Ramos (cell line): Measurements from ENCODE around the gene HNRNPL.

Experiments used
- in situ Hi-C: fragments of 300-500 bp; cut with MboI; formaldehyde crosslinking; loops from one replicate; pipeline ENCODE4 v1.14.3; 2022; ENCODE audit warnings: low sequenced_read_pairs; ENCODE audit not compliant: unreplicated experiment

Gene HNRNPL

DNA sequence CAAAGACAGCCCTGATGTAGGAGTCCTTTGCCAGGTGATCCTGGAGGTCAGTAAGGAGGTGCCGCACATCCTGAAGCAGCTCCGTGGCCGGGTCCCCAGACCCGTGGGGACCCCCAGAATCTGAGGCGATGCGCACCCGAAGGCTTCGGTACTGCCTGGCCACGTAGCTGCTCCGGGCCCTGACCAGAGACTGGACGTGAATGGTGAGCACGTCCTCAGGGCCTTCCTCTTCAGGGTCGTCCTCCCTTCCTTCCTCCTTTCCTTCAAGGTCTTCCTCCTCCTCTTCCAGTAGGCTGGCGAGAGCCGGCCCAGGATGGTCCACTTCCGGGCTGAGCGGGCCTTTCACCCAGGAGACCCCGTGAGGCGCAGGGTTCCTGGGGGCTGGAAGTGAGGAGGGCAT, 20.8 kb upstream of the HNRNPL start:
- in situ Hi-C loops = loop anchor here (25.0 kb wide), 1 partner anchor 958 kb away; the partner anchor contains the start of genes SIPA1L3 and WDR87

GRCh38 chr19:38869836-38870607, 20.2 kb upstream of the HNRNPL start:
- in situ Hi-C loops = loop anchor here (25.0 kb wide), 1 partner anchor 958 kb away; the partner anchor contains the start of genes SIPA1L3 and WDR87

DNA sequence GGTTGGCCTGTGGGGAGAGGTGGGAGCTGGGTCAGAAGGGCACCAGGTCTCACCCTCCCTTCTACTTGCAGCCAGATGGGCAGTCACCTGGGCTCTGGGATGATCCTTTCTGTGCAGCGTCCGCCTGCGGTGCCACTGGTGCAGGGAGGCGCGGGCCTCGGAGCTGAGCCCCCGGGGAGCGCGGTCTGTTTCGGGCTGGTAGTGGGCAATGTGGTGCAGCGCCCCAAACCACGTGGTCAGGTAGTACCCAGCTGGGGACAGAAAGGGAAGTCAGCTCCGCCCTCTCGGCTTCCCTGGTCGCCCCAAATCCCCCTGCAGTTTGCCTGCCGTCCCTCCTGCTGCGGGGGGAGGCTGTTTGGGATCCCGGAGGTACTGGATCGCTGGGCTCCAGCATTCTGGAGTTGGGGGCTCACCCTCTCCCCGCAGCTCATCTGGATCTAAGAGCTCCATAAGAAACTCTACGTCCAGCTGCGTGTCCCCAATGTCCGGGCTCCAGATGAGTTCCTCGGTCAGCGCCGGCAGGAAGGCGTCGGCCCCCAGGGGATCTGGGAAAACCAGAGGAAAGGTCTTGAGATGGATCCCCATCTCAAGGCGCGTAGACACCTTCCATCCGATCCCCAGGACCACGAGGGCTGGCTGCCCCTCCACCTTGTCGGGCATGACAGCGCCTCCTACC, 19.5 kb upstream of the HNRNPL start:
- in situ Hi-C loops = loop anchor here (25.0 kb wide), 1 partner anchor 957 kb away; the partner anchor contains the start of genes SIPA1L3 and WDR87

DNA sequence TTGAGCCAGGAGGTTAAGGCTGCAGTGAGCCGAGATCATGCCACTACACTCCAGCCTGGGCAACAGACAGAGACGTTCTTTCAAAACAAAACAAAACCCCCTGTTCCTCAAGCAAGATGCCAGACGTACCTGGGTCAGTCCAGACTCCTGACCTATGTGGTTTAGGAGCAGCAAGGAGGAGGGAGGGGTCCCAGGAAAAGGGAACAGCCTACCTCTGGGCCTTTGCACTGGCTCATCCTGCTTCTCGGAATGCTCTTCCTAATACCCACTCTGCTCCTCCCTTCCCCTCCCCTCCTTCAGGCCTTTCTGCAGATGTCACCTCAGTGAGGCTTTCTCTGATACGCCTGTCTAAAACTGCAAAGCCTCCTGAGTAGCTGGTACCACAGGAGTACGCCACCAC, 18.8 kb upstream of the HNRNPL start:
- in situ Hi-C loops = loop anchor here (25.0 kb wide), 1 partner anchor 956 kb away; the partner anchor contains the start of genes SIPA1L3 and WDR87

- in situ Hi-C loops = loop anchor here (25.0 kb wide), 1 partner anchor 955 kb away; the partner anchor contains the start of genes SIPA1L3 and WDR87
Measured at GRCh38 chr19:38867171-38867780, 17.5 kb upstream of the HNRNPL start.

GRCh38 chr19:38862321-38863059, 12.7 kb upstream of the HNRNPL start:
- in situ Hi-C loops = loop anchor here (25.0 kb wide), 1 partner anchor 950 kb away; the partner anchor contains the start of genes SIPA1L3 and WDR87

DNA sequence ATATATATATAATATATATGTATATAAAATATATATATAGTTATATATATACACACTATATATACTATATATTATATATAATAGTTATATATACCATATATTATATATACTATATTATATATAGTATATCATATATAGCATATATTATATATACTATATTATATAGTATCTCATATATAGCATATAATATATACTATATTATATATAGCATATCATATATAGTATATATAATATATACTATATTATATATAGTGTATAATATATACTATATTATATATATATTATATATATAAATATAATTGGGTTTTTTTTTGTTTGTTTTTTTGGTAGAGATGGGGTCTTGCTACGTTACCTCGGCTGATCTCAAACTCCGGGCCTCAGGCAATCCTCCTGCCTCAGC, 11.6 kb upstream of the HNRNPL start:
- in situ Hi-C loops = loop anchor here (25.0 kb wide), 1 partner anchor 949 kb away; the partner anchor contains the start of genes SIPA1L3 and WDR87

DNA sequence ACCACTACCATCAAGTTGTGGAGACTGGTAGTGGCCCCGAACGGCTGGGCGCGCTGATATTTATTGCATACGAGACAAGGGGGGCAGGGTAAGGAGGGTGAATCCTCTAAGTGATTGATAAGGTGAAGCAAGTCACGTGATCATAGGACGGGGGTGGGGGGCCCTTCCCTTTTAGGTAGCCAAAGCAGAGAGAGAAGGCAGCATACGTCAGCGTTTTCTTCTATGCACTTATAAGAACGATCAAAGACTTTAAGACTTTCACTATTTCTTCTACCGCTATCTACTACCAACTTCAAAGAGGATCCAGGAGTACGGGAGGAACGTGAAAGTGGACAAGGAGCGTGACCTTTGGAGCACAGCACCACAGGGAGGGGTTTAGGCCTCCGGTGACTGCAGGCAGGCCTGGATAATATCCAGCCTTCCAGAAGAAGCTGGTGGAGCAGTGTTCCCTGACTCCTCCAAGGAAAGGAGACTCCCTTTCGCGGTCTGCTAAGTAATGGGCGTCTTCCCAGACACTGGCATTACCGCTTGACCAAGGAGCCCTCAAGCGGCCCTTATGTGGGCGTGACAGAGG, 9.9 kb upstream of the HNRNPL start:
- in situ Hi-C loops = loop anchor here (25.0 kb wide), 1 partner anchor 947 kb away; the partner anchor contains the start of genes SIPA1L3 and WDR87

DNA sequence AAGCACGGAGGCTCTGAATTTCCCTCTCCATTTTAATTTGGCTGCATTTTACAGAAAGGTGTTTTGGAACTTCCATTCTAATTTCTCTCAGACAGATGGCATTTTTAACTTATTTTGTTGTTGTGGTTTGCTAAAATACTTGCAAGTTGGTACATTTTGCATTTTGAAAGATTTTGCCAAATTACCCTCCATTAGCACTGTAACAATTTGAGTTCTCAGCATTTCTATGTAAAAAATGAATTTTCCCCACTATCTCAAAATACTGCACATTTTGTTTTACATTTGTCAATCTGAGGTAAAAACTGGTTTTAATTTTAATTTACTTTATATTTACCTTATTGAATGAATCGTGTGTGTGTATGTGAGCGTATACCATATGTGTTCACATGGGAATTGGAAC, 7.0 kb upstream of the HNRNPL start:
- in situ Hi-C loops = loop anchor here (25.0 kb wide), 1 partner anchor 945 kb away; the partner anchor contains the start of genes SIPA1L3 and WDR87

DNA sequence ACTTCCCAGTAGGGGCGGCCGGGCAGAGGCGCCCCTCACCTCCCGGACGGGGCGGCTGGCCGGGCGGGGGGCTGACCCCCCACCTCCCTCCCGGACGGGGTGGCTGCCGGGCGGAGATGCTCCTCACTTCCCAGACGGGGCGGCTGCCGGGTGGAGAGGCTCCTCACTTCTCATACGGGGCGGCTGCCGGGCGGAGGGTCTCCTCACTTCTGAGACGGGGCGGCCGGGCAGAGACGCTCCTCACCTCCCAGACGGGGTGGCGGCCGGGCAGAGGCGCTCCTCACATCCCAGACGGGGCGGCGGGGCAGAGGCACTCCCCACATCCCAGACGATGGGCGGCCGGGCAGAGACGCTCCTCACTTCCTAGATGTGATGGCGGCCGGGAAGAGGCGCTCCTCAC, 6.0 kb upstream of the HNRNPL start:
- in situ Hi-C loops = loop anchor here (25.0 kb wide), 1 partner anchor 943 kb away; the partner anchor contains the start of genes SIPA1L3 and WDR87

- in situ Hi-C loops = loop anchor here (25.0 kb wide), 1 partner anchor 943 kb away; the partner anchor contains the start of genes SIPA1L3 and WDR87
Measured at GRCh38 chr19:38854961-38855360, 5.2 kb upstream of the HNRNPL start.

- in situ Hi-C loops = loop anchor here (25.0 kb wide), 1 partner anchor 941 kb away; the partner anchor contains the start of genes SIPA1L3 and WDR87
Measured at GRCh38 chr19:38853214-38853613, 3.4 kb upstream of the HNRNPL start.

DNA sequence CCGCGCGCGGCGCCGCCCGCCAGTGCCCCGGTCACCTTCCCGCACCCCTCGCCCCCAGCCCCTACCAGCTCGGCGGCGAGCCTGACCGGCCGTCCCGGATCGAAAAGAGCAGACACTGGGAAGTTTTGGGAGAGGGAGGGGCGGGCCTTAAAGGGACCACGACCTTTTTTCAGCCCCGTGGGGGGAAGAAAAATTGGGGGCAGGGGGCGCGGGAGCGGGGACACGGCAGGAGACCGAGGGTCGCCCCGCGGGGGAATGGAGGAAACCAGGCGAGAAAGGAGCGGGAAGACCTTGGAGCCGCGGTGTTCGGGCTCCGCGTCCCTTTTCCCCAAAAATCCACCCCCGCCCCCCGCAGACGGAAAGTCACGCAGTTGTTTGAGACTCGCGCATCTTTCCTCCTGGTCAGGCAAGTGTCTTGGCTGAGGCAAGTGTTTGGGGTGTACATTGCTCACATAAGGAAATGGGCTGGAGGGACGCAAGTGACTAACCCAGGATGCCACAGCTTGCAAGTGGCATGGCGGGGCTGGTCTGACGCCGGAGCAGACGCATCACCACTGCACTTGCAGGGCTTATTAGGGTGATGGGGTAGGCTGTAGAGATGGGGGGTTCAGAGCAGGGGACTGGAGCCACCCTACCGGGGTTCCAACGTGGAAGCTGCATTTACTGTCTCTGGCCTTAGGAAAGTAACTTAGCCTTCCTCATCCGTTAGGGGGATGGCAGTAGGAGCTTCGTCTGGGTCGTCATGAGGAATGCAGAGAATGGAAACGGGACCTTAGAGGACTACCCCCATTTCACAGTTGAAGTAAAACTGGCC, 2.7 kb upstream of the HNRNPL start:
- in situ Hi-C loops = loop anchor here (25.0 kb wide), 1 partner anchor 940 kb away; the partner anchor contains the start of genes SIPA1L3 and WDR87

DNA sequence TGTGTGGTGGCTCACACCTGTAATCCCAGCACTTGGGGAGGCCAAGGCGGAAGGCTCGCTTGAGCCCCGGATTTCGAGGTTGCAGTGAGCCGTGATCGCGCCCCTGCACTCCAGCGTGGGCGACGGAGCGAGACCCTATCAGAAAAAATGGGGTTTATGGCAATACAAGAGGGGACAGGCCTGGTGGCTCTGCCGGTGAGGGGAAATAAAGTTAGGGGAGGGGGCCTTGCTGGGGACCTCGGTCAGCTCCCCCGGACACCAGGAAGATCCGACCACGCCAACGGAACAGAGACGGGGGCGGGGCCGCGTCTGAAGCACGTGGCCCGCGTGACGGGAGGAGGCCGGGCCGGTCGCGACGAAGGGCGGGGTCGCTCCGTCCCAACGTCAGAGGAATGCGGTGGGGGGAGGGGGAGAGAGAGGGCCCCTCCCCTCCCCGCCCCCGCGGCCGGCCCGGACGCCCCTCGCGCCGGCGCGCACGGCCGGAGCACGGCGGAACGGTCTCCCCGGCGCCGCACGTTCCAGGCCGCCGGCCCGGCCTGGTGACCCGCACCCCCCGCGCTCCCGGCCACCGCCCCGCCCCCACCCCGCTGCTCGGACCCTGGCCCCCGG, 1.9 kb upstream of the HNRNPL start:
- in situ Hi-C loops = loop anchor here (25.0 kb wide), 1 partner anchor 939 kb away; the partner anchor contains the start of genes SIPA1L3 and WDR87

DNA sequence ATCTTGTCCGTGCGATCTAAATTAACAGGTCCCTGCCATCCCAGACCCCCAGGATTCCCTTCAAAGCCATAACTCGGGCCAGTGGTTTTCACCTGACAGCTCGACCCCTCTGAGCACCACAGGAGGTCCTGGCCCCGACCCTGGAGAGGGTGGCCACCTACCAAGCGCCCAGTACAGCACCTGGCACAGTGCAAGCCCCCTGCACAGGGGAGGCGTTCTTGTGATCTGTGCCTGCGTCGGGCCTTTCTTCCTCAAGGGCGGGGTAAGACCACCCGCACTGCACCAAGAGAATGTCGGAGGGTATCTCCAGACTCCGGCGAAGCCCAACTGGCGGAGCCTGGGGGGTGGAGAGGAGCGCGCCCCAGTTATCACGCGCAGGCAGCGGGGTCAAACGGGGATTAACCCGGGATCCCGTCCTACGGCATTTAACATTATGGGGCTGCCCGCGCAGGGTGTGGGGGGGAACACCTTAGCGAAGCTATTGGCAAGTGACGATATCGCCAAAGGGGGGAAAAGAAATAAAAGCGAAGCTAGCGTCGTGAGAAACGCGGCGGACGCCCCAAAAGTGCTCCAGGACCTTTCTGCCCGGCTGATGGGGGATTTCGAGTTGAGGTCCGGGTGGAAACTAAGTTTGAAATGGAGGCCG, 1.3 kb upstream of the HNRNPL start:
- in situ Hi-C loops = loop anchor here (25.0 kb wide), 1 partner anchor 939 kb away; the partner anchor contains the start of genes SIPA1L3 and WDR87

GRCh38 chr19:38850436-38850975, 720 bp upstream of the HNRNPL start:
- in situ Hi-C loops = loop anchor here (25.0 kb wide), 1 partner anchor 938 kb away; the partner anchor contains the start of genes SIPA1L3 and WDR87
